Transverse colon (tissue), 4 donors: Measurements from ENCODE around the gene TMOD1. TPM values are rescaled to one million over a fixed set of nuclear protein-coding genes. Genes with fewer than 3 reads are reported as not detected.

Experiments
- DNase-seq: peaks from one replicate; pipeline ENCODE4 v3.0.0-alpha.2; 2019
- H3K27ac ChIP-seq, 4 donors: fragments of 200-600 bp; sonication (generic); 2 replicates each; pipeline ENCODE4 v1.5.1; 2016 to 2018; ENCODE audit warnings: inconsistent platforms in 4 of 4
- H3K27me3 ChIP-seq: fragments of 200-600 bp; sonication (generic); 2 replicates; pipeline ENCODE4 v1.5.1; 2017; ENCODE audit warnings: inconsistent platforms
- H3K36me3 ChIP-seq, 4 donors: fragments of 200-600 bp; sonication (generic); 2 replicates each; pipeline ENCODE4 v1.5.1; 2017 to 2019; ENCODE audit warnings: inconsistent platforms in 4 of 4
- H3K4me1 ChIP-seq, 4 donors: fragments of 200-600 bp; sonication (generic); 2 replicates each; pipeline ENCODE4 v1.5.1; 2017 to 2020; ENCODE audit warnings: inconsistent platforms in 4 of 4
- H3K4me3 ChIP-seq, 4 donors: fragments of 200-600 bp; sonication (generic); 1 replicate in 1 of 4; 2 replicates in 3 of 4; pipeline versions ENCODE4 v1.5.1 to v1.6.1; 2017 to 2019; ENCODE audit warnings: inconsistent platforms in 4 of 4
- H3K9me3 ChIP-seq, 2 donors: fragments of 200-600 bp; sonication (generic); 2 replicates each; pipeline ENCODE4 v1.5.1; 2017 to 2019; ENCODE audit warnings: inconsistent platforms in 2 of 2
- EP300 ChIP-seq: sonication (generic); formaldehyde crosslinking; IDR thresholded peaks from one replicate; pipeline ENCODE4 v1.6.1; 2017; ENCODE audit warnings: antibody characterized with exemption, low read depth
- POLR2A ChIP-seq: fragments of 450-650 bp; IDR thresholded peaks from one replicate; pipeline ENCODE4 v1.6.1; 2016; ENCODE audit warnings: antibody characterized with exemption, mild to moderate bottlenecking, moderate library complexity
- POLR2AphosphoS5 ChIP-seq, 3 donors: sonication (generic); formaldehyde crosslinking; IDR thresholded peaks; one replicate each; pipeline ENCODE4 v1.6.1; 2016; ENCODE audit warnings: antibody characterized with exemption in 3 of 3
- WGBS, 2 donors: methylation state at CpG; one replicate each; pipeline ENCODE4 v1.1.5; 2018; ENCODE audit warnings: low coverage in 1 of 2; 5-methylcytosine and 5-hydroxymethylcytosine counted together
- in situ Hi-C, 4 donors: fragments of 200-750 bp; cut with MboI; loops; one replicate each; pipeline versions ENCODE4 v1.15.0 to v1.15.1; 2017; ENCODE audit warnings: low sequenced_read_pairs in 3 of 4, low pct_ligation_motif_present in 1 of 4, low pct_unique_long_range_greater_than_20kb in 1 of 4
- intact Hi-C: fragments of 100-400 bp; cut with DNase I; formaldehyde crosslinking; loops from one replicate; pipeline ENCODE4 v1.15.1; 2023; ENCODE audit warnings: low total_unique reads
- total RNA-seq, 4 donors: library from RNA; depleted of rRNA; stranded (reverse); fragments of >200 nt; gene quantifications; one replicate each; pipeline ENCODE4 v1.1.0, GENCODE V29; 2016
- TF ChIP-seq, protein P1 (sequence below), 5 experiments: fragments of 200-600 bp in 3 of 5; fragments of 450-650 bp in 2 of 5; sonication (generic) in 3 of 5; IDR thresholded peaks; 1 replicate in 2 of 5; 2 replicates in 3 of 5; pipeline ENCODE4 v1.5.1; 2016 to 2017; ENCODE audit warnings: antibody characterized with exemption in 5 of 5, inconsistent platforms in 3 of 5, mild to moderate bottlenecking in 2 of 5, moderate library complexity in 1 of 5

Gene TMOD1
- total RNA-seq, 4 donors from 2014 or later, result 4.2 to 11.6 (median 7.1) TPM

DNA sequence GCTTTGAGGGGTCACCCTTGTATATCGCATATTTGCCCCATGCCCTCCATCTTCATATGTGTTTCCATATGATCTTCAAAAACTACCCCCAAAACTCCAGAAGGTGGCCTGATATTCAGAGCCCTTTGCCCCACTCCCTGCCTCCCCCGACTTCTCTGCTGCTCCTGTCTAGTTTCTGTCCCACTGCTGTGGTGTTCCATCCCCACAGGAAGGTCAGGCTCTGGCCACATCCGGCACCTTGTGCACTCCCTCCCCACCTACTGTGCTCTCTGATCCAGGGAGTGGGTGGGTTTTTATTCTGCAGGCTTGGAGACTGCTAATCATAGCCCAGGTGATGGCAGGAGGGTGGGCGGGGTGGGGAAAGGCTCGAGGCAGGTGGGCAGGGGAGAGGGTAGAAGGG is 52.4 kb downstream of the TMOD1 start:
- intact Hi-C loops (no loop called here), in situ Hi-C loops (no loop called here)
- peaks cover 8 to 17% (median 12%) of the 10 kb centered on the region in 4 donors for H3K4me1 ChIP-seq
- no peak for TF ChIP-seq POLR2A
- no peaks in the 10 kb centered on the region for H3K27me3 ChIP-seq
- 81 to 87% methylated on average over 5 of the region's 5 CpGs for WGBS, 2 donors
- no peak overlapping the region for H3K4me3 ChIP-seq
- DNase-seq, result no peak
- no peaks in the 10 kb centered on the region for H3K36me3 ChIP-seq
- H3K9me3 ChIP-seq, result no peaks in the 10 kb centered on the region
- H3K27ac ChIP-seq, result no peak overlapping the region

DNA sequence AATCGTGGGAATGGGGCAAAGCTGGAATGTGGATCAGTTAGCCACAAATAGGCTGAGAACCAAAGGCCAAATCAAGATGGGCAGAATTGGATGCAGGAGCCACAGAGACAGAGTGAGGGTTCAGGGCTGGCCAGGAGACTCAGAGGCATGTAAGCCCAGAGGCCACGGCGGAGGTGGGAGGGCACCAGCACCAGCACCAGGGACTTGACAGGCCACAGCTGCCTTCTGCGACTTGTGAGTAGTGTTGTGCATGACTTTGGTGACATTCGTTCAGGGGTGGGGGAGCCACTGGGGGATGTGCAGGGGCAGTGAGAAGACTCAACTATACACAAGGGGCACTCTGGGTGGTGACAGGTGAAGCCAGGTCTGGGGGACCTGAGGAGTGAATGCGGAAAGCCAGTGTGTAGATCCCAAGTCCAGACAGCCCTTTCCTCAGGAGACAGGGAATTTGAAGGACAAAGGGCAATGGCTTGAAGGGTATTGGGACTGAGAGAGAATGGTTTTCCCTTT is 53.2 kb downstream of the TMOD1 start:
- no peaks in the 10 kb centered on the region for H3K27me3 ChIP-seq
- in situ Hi-C loops (no loop called here), intact Hi-C loops (no loop called here)
- H3K36me3 ChIP-seq, result no peaks in the 10 kb centered on the region
- H3K4me3 ChIP-seq, result no peak overlapping the region
- H3K9me3 ChIP-seq, result no peaks in the 10 kb centered on the region
- H3K27ac ChIP-seq, result no peak overlapping the region
- H3K4me1 ChIP-seq, result peaks cover 8 to 20% (median 14%) of the 10 kb centered on the region in 4 donors
- DNase-seq, result no peak
- TF ChIP-seq, protein P1, sequence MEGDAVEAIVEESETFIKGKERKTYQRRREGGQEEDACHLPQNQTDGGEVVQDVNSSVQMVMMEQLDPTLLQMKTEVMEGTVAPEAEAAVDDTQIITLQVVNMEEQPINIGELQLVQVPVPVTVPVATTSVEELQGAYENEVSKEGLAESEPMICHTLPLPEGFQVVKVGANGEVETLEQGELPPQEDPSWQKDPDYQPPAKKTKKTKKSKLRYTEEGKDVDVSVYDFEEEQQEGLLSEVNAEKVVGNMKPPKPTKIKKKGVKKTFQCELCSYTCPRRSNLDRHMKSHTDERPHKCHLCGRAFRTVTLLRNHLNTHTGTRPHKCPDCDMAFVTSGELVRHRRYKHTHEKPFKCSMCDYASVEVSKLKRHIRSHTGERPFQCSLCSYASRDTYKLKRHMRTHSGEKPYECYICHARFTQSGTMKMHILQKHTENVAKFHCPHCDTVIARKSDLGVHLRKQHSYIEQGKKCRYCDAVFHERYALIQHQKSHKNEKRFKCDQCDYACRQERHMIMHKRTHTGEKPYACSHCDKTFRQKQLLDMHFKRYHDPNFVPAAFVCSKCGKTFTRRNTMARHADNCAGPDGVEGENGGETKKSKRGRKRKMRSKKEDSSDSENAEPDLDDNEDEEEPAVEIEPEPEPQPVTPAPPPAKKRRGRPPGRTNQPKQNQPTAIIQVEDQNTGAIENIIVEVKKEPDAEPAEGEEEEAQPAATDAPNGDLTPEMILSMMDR (IDR thresholded peaks at IDR 0.05), result no peak
- TF ChIP-seq POLR2A (no peak), EP300 (no peak), POLR2AphosphoS5 (IDR thresholded peaks at IDR 0.05) (no peak)
- whole genome bisulfite sequencing, 2 donors, result 60 to 89% methylated on average over 1 to 5 of the region's 6 CpGs

DNA sequence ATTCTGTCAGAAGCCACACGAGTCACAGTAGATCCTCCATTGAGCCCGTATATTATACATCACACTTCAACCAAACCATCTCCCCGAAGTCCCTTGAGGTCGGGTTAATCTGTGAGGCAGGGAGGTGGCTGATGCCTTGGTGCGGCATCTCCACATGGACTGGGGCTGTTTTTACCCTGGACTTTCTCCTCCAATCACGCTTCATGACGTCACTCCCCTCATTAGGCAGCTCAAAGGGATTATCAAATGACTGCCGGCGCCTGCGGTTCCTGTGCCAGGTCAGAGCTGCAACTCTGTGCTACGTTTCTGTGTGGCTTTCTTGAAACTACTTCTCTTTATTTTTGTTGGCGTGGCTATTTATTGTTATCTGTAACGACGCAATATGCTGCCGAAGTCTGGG is 53.7 kb downstream of the TMOD1 start:
- TF ChIP-seq, protein P1 (IDR thresholded peaks at IDR 0.05), result no peak
- no peak for TF ChIP-seq POLR2AphosphoS5 (IDR thresholded peaks at IDR 0.05)
- no peak for TF ChIP-seq EP300
- TF ChIP-seq POLR2A, result no peak
- 63 to 71% methylated on average over 13 to 15 of the region's 15 CpGs for WGBS, 2 donors
- Histone ChIP-seq H3K36me3 (no peaks in the 10 kb centered on the region), H3K27me3 (no peaks in the 10 kb centered on the region), H3K4me3 (no peak overlapping the region), H3K27ac (no peak overlapping the region), H3K4me1 (peaks cover 8 to 20% (median 14%) of the 10 kb centered on the region in 4 donors), H3K9me3 (no peaks in the 10 kb centered on the region)
- in situ Hi-C loops, result no loop called here
- DNase-seq, result no peak
- intact Hi-C loops, result no loop called here

DNA sequence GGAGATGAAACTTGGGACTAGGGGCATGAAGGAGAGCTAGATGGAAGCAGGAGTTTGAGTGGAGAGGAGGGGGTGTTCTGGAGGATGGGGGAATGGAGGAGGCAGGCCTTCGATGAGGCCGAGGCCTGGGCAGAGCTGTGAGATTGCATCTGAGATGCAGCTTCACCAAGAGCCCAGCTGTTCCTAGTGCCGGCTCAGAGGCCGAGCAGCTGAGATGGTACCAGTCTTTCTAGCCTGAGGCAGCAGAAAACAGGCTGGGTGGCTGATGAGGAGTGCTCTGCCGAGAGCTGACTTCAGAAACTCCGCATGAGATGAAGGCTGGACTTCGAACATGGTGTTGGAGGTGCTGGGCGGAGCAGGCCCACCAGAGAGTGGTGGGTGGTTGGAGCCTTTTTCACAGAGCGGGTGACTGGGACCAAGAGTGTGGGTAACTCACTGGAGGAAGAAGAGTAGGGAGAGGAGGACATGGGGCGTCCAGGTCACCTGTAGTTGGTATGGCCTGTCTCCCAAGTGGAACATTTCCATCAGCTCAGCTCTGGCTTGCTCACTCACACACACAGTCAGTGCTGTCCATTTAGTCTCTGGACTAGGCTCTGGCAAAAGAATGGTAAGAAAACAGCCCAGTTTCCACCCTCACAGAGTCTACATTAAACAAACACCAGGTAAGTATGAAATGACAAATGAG is 54.7 kb downstream of the TMOD1 start:
- WGBS, 2 donors, result 95 to 100% methylated on average over 1 to 10 of the region's 10 CpGs
- H3K27ac ChIP-seq, result peak overlapping the region in 2 of 4 donors; percentile 67 to 82
- H3K4me3 ChIP-seq, result no peak overlapping the region
- no peaks in the 10 kb centered on the region for H3K36me3 ChIP-seq
- DNase-seq, result no peak
- no peaks in the 10 kb centered on the region for H3K27me3 ChIP-seq
- peaks cover 8 to 20% (median 14%) of the 10 kb centered on the region in 4 donors for H3K4me1 ChIP-seq
- H3K9me3 ChIP-seq, result no peaks in the 10 kb centered on the region
- intact Hi-C loops (no loop called here), in situ Hi-C loops (no loop called here)
- TF ChIP-seq POLR2AphosphoS5 (IDR thresholded peaks at IDR 0.05) (no peak), POLR2A (no peak), EP300 (no peak)
- TF ChIP-seq, protein P1 (IDR thresholded peaks at IDR 0.05), result no peak
